Common myeloid progenitor, CD34-positive (primary cell): ENCODE data around the gene RSAD1.

ENCODE experiments used
- CTCF ChIA-PET: fragments of 350-600 bp; sonication (Branson Sonifier 250); formaldehyde crosslinking; loops from one replicate; lab custom pipeline; 2021; ENCODE audit warnings: antibody characterized with exemption; lab: Charles Lee
- POLR2A ChIA-PET: fragments of 350-600 bp; sonication (Branson Sonifier 250); formaldehyde crosslinking; loops from one replicate; lab custom pipeline; 2021; ENCODE audit warnings: antibody characterized with exemption; lab: Charles Lee
- DNase-seq, 3 donors: peaks; one replicate each; pipeline versions ENCODE4 v3.0.0 to v3.0.0-alpha.2; 2013
- H3K27ac ChIP-seq, 2 experiments: 1 replicate in 1 of 2; 2 replicates in 1 of 2; pipeline ENCODE4 v1.7.0; 2013; ENCODE audit warnings: inconsistent platforms in 2 of 2, low read length in 2 of 2, mild to moderate bottlenecking in 2 of 2, low read depth in 1 of 2, moderate library complexity in 1 of 2; ENCODE audit not compliant: severe bottlenecking in 2 of 2, insufficient read depth in 1 of 2, poor library complexity in 1 of 2
- H3K27me3 ChIP-seq, 5 experiments: replicated peaks in 2 of 5; 1 replicate in 3 of 5; 2 replicates in 2 of 5; pipeline versions ENCODE4 v1.6.1 to v1.7.0; 2013; ENCODE audit warnings: low read length in 4 of 5, mild to moderate bottlenecking in 2 of 5, moderate library complexity in 2 of 5, inconsistent platforms in 1 of 5; ENCODE audit not compliant: insufficient read depth in 5 of 5, control insufficient read depth in 4 of 5
- H3K36me3 ChIP-seq, 4 experiments: 1 replicate in 2 of 4; 2 replicates in 2 of 4; pipeline versions ENCODE4 v1.6.1 to v1.7.0; 2013; ENCODE audit warnings: low read length in 3 of 4, control low read depth in 1 of 4, mild to moderate bottlenecking in 1 of 4; ENCODE audit not compliant: control insufficient read depth in 4 of 4, insufficient read depth in 4 of 4
- H3K4me1 ChIP-seq, 4 experiments: 1 replicate in 3 of 4; 2 replicates in 1 of 4; pipeline versions ENCODE4 v1.6.1 to v1.7.1; 2013; ENCODE audit warnings: low read length in 3 of 4, mild to moderate bottlenecking in 3 of 4, control low read depth in 1 of 4, inconsistent platforms in 1 of 4, moderate library complexity in 1 of 4; ENCODE audit not compliant: control insufficient read depth in 4 of 4, insufficient read depth in 4 of 4; ENCODE audit errors: control extremely low read depth in 1 of 4
- H3K4me3 ChIP-seq, 7 experiments: 1 replicate in 4 of 7; 2 replicates in 3 of 7; pipeline versions ENCODE4 v1.5.1 to v1.7.0; 2013; ENCODE audit warnings: mild to moderate bottlenecking in 7 of 7, low read length in 6 of 7, moderate library complexity in 6 of 7, inconsistent platforms in 2 of 7, low read depth in 2 of 7, control low read depth in 1 of 7; ENCODE audit not compliant: insufficient read depth in 4 of 7, control insufficient read depth in 1 of 7; ENCODE audit errors: extremely low read depth in 1 of 7
- H3K9me3 ChIP-seq, 5 experiments: 1 replicate in 4 of 5; 2 replicates in 1 of 5; pipeline versions ENCODE4 v1.6.1 to v1.7.1; 2013; ENCODE audit warnings: low read length in 4 of 5, mild to moderate bottlenecking in 2 of 5, inconsistent platforms in 1 of 5, low read depth in 1 of 5, moderate library complexity in 1 of 5; ENCODE audit not compliant: control insufficient read depth in 4 of 5, insufficient read depth in 2 of 5; ENCODE audit errors: control extremely low read depth in 1 of 5
- WGBS: methylation state at CpG from one replicate; pipeline ENCODE4 v1.1.5; 2013; ENCODE audit not compliant: insufficient coverage; 5-methylcytosine and 5-hydroxymethylcytosine counted together

The RSAD1 gene

GRCh38 chr17:50499721-50500120 lies 21.1 kb downstream of the RSAD1 start:
- H3K4me3 ChIP-seq: no peak overlapping the region
- H3K27me3 ChIP-seq: no peaks in the 10 kb centered on the region
- H3K36me3 ChIP-seq: no peaks in the 10 kb centered on the region
- no peak for DNase-seq
- WGBS: 100% methylated on average over 2 of the region's 2 CpGs
- peaks cover 0 to 2% (median 0%) of the 10 kb centered on the region in 4 experiments for H3K4me1 ChIP-seq
- no peaks in the 10 kb centered on the region for H3K9me3 ChIP-seq
- CTCF ChIA-PET: interaction anchor here (0.6 to 2.7 kb wide), 2 partner anchors 13 to 31 kb away, joined by 3 to 8 read pairs; partner anchors contain the start of gene CHAD
- POLR2A ChIA-PET: no interaction called here
- no peak overlapping the region for H3K27ac ChIP-seq

GRCh38 chr17:50501054-50501453 lies 22.4 kb downstream of the RSAD1 start:
- DNase-seq: peak; percentile 32 to 53 (median 49)
- CTCF ChIA-PET: interaction anchor here (0.7 to 2.9 kb wide), 13 partner anchors 8 to 333 kb away, joined by 3 to 17 read pairs (median 4); partner anchors contain the start of gene LRRC59
- no peak overlapping the region for H3K4me3 ChIP-seq
- POLR2A ChIA-PET: interaction anchor here (0.6 kb wide), 1 partner anchor 62 kb away, joined by 4 read pairs; no protein-coding TSS in a partner anchor
- WGBS: 40% methylated on average over 1 of the region's 5 CpGs
- no peak overlapping the region for H3K27ac ChIP-seq
- H3K4me1 ChIP-seq: peaks cover 0 to 8% (median 0%) of the 10 kb centered on the region in 4 experiments
- H3K27me3 ChIP-seq: no peaks in the 10 kb centered on the region
- no peaks in the 10 kb centered on the region for H3K36me3 ChIP-seq
- no peaks in the 10 kb centered on the region for H3K9me3 ChIP-seq

- POLR2A ChIA-PET: no interaction called here
- DNase-seq: no peak
Measured at GRCh38 chr17:50502301-50502990, 23.8 kb downstream of the RSAD1 start.

GRCh38 chr17:50505591-50506130 lies 27.0 kb downstream of the RSAD1 start:
- Histone ChIP-seq H3K36me3 (no peaks in the 10 kb centered on the region), H3K9me3 (no peaks in the 10 kb centered on the region), H3K27me3 (no peaks in the 10 kb centered on the region), H3K4me3 (no peak overlapping the region), H3K27ac (no peak overlapping the region), H3K4me1 (peaks cover 0 to 23% (median 13%) of the 10 kb centered on the region in 4 experiments)
- no peak for DNase-seq
- ChIA-PET POLR2A (interaction anchor here (0.6 kb wide), 1 partner anchor 65 kb away, joined by 3 read pairs; no protein-coding TSS in a partner anchor), CTCF (interaction anchor here (1.2 to 3.4 kb wide), 7 partner anchors 10 to 156 kb away, joined by 3 to 15 read pairs (median 4); partner anchors contain the start of gene RSAD1)
- 80% methylated on average over 5 of the region's 7 CpGs for WGBS

More at GRCh38 chr17:50502301-50502990, 23.8 kb downstream of the RSAD1 start:
- no peak overlapping the region for H3K4me3 ChIP-seq
- 98% methylated on average over 6 of the region's 9 CpGs for whole genome bisulfite sequencing
- no peaks in the 10 kb centered on the region for H3K36me3 ChIP-seq
- no peaks in the 10 kb centered on the region for H3K9me3 ChIP-seq
- H3K27me3 ChIP-seq: no peaks in the 10 kb centered on the region
- peaks cover 0 to 9% (median under 1%) of the 10 kb centered on the region in 4 experiments for H3K4me1 ChIP-seq
- CTCF ChIA-PET: interaction anchor here (1.0 to 2.9 kb wide), 11 partner anchors 10 to 158 kb away, joined by 3 to 17 read pairs (median 7); partner anchors contain the start of gene EPN3
- H3K27ac ChIP-seq: no peak overlapping the region

GRCh38 chr17:50506298-50506697 lies 27.6 kb downstream of the RSAD1 start:
- Histone ChIP-seq H3K4me1 (peaks cover 0 to 23% (median 13%) of the 10 kb centered on the region in 4 experiments), H3K4me3 (no peak overlapping the region), H3K27me3 (no peaks in the 10 kb centered on the region), H3K9me3 (no peaks in the 10 kb centered on the region), H3K27ac (no peak overlapping the region), H3K36me3 (no peaks in the 10 kb centered on the region)
- 86% methylated on average over 6 of the region's 7 CpGs for WGBS
- POLR2A ChIA-PET: interaction anchor here (0.6 kb wide), 1 partner anchor 64 kb away, joined by 3 read pairs; no protein-coding TSS in a partner anchor
- DNase-seq: no peak
- CTCF ChIA-PET: interaction anchor here (1.5 to 3.4 kb wide), 2 partner anchors 22 to 155 kb away, joined by 3 to 15 read pairs; no protein-coding TSS in a partner anchor

GRCh38 chr17:50507871-50508572 lies 29.4 kb downstream of the RSAD1 start, which contains the start of gene MYCBPAP:
MYCBPAP (plus strand) TSS chr17:50508439; CDS start chr17:50508675, 236 bp downstream.
- Histone ChIP-seq H3K9me3 (no peaks in the 10 kb centered on the region), H3K27me3 (no peaks in the 10 kb centered on the region), H3K4me3 (peak within 1 kb of the TSS; percentile 45 to 88 (median 68)), H3K27ac (peak within 1 kb of the TSS; percentile 36 to 62), H3K4me1 (peaks cover 0 to 23% (median 13%) of the 10 kb centered on the region in 4 experiments), H3K36me3 (no peaks in the 10 kb centered on the region)
- ChIA-PET POLR2A (no interaction called here), CTCF (no interaction called here)
- WGBS: 8% methylated on average over 53 of the region's 66 CpGs
- DNase-seq: peak; percentile 90 to 93 (median 92)
